ENCODE measurements around the gene NCOA3.
"Not testable (repeated sequence)": the region's sequence is repeated elsewhere in the genome, so short reads cannot be mapped to it uniquely, and the experiment has no call there.

Gene NCOA3

DNA sequence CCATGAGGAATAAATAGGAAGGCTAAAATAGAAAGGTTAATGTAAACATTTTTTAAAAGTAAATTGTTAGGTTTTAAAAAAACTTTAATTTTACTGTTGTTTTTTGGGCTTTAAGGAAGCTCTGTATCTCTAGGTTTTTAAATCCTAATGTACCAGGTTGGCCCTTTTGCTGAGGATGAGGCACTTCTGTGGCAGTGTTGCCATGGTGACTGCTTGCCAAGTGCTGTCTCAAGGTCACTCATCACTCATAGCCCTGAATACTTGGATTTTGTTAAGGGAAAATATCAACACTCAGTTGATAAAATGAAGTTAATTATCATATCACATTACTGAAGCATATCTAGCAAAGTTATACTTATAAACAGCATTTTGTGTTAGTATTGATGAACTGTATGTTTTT, 50.2 kb downstream of the NCOA3 start:
- Histone ChIP-seq H3K27ac (no peak overlapping the region), H3K4me1 (ENCODE audit: low read depth, poor library complexity, severe bottlenecking) (no peaks in the 10 kb centered on the region), H3K27me3 (ENCODE audit: insufficient read depth, low read depth) (no peaks in the 10 kb centered on the region), H3K36me3 (ENCODE audit: insufficient read depth) (no peaks in the 10 kb centered on the region), H3K4me2 (no peak overlapping the region), H3K79me2 (ENCODE audit: insufficient read depth, low read depth) (peaks cover 13% of the 10 kb centered on the region; the same call in 1 of the 2 replicates), H3K9ac (no peak overlapping the region), H3K4me3 (IDR thresholded peaks at IDR 0.05; ENCODE audit: insufficient read depth, low read depth, low read length) (no peak overlapping the region), H2AFZ (ENCODE audit: low read depth) (no peak overlapping the region), H4K20me1 (ENCODE audit: insufficient read depth) (no peaks in the 10 kb centered on the region)
- TF ChIP-seq, protein P1, sequence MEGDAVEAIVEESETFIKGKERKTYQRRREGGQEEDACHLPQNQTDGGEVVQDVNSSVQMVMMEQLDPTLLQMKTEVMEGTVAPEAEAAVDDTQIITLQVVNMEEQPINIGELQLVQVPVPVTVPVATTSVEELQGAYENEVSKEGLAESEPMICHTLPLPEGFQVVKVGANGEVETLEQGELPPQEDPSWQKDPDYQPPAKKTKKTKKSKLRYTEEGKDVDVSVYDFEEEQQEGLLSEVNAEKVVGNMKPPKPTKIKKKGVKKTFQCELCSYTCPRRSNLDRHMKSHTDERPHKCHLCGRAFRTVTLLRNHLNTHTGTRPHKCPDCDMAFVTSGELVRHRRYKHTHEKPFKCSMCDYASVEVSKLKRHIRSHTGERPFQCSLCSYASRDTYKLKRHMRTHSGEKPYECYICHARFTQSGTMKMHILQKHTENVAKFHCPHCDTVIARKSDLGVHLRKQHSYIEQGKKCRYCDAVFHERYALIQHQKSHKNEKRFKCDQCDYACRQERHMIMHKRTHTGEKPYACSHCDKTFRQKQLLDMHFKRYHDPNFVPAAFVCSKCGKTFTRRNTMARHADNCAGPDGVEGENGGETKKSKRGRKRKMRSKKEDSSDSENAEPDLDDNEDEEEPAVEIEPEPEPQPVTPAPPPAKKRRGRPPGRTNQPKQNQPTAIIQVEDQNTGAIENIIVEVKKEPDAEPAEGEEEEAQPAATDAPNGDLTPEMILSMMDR (conservative IDR thresholded peaks at IDR 0.05; ENCODE audit: low read depth, low read length) = no peak

DNA sequence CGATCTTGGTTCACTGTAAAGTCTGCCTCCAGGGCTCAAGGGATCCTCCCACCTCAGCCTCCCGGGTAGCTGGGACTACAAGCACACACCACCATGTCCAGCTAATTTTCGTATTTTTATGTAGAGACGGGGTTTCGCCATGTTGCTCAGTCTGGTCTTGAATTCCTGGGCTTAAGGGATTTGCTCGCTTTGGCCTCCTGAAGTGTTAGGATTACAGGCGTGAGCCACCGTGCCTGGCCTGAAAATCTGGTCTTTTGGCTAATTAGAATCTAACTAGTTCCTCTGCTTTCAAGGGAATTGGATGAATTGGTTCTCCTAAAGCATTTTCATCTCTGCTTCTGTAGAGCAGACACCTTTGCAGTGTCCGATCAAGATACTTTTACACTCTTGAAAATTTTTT, 51.3 kb downstream of the NCOA3 start:
- Histone ChIP-seq H2AFZ (ENCODE audit: low read depth) (no peak overlapping the region), H3K27ac (no peak overlapping the region), H3K4me2 (no peak overlapping the region), H3K9ac (no peak overlapping the region), H3K4me3 (IDR thresholded peaks at IDR 0.05; ENCODE audit: insufficient read depth, low read depth, low read length) (no peak overlapping the region), H3K36me3 (ENCODE audit: insufficient read depth) (no peaks in the 10 kb centered on the region), H3K27me3 (ENCODE audit: insufficient read depth, low read depth) (no peaks in the 10 kb centered on the region), H3K79me2 (ENCODE audit: insufficient read depth, low read depth) (peaks cover 20% of the 10 kb centered on the region; the same call in 1 of the 2 replicates), H3K4me1 (ENCODE audit: low read depth, poor library complexity, severe bottlenecking) (no peaks in the 10 kb centered on the region), H4K20me1 (ENCODE audit: insufficient read depth) (no peaks in the 10 kb centered on the region)
- TF ChIP-seq, protein P1 (conservative IDR thresholded peaks at IDR 0.05; ENCODE audit: low read depth, low read length) = no peak

DNA sequence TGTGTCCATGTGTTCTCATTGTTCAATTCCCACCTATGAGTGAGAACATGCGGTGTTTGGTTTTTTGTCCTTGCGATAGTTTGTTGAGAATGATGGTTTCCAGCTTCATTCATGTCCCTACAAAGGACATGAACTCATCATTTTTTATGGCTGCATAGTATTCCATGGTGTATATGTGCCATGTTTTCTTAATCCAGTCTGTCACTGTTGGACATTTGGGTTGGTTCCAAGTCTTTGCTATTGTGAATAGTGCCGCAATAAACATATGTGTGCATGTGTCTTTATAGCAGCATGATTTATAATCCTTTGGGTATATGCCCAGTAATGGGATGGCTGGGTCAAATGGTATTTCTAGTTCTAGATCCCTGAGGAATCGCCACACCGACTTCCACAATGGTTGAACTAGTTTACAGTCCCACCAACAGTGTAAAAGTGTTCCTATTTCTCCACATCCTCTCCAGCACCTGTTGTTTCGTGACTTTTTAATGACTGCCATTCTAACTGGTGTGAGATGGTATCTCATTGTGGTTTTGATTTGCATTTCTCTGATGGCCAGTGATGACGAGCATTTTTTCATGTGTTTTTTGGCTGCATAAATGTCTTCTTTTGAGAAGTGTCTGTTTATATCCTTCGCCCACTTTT, 52.0 kb downstream of the NCOA3 start:
- not testable (repeated sequence) for H3K9ac ChIP-seq; H3K27ac ChIP-seq; H3K4me1 ChIP-seq (ENCODE audit: low read depth, poor library complexity, severe bottlenecking); H3K27me3 ChIP-seq (ENCODE audit: insufficient read depth, low read depth); H3K36me3 ChIP-seq (ENCODE audit: insufficient read depth); H3K4me3 ChIP-seq (IDR thresholded peaks at IDR 0.05; ENCODE audit: insufficient read depth, low read depth, low read length); H2AFZ ChIP-seq (ENCODE audit: low read depth); H3K4me2 ChIP-seq; H4K20me1 ChIP-seq (ENCODE audit: insufficient read depth)
- peaks cover 20% of the 10 kb centered on the region; the same call in 1 of the 2 replicates for H3K79me2 ChIP-seq (ENCODE audit: insufficient read depth, low read depth)

DNA sequence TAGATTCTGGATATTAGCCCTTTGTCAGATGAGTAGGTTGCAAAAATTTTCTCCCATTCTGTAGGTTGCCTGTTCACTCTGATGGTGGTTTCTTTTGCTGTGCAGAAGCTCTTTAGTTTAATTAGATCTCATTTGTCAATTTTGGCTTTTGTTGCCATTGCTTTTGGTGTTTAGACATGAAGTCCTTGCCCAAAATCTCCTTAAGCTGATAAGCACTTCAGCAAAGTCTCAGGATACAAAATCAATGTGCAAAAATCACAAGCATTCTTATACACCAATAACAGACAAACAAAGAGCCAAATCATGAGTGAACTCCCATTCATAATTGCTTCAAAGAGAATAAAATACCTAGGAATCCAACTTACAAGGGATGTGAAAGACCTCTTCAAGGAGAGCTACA, 52.6 kb downstream of the NCOA3 start:
- not testable (repeated sequence) for H2AFZ ChIP-seq (ENCODE audit: low read depth); H3K36me3 ChIP-seq (ENCODE audit: insufficient read depth); H4K20me1 ChIP-seq (ENCODE audit: insufficient read depth); H3K4me2 ChIP-seq; H3K27me3 ChIP-seq (ENCODE audit: insufficient read depth, low read depth); H3K4me1 ChIP-seq (ENCODE audit: low read depth, poor library complexity, severe bottlenecking); H3K9ac ChIP-seq; H3K4me3 ChIP-seq (IDR thresholded peaks at IDR 0.05; ENCODE audit: insufficient read depth, low read depth, low read length); H3K27ac ChIP-seq
- H3K79me2 ChIP-seq (ENCODE audit: insufficient read depth, low read depth) = peaks cover 19% of the 10 kb centered on the region; the same call in 1 of the 2 replicates

DNA sequence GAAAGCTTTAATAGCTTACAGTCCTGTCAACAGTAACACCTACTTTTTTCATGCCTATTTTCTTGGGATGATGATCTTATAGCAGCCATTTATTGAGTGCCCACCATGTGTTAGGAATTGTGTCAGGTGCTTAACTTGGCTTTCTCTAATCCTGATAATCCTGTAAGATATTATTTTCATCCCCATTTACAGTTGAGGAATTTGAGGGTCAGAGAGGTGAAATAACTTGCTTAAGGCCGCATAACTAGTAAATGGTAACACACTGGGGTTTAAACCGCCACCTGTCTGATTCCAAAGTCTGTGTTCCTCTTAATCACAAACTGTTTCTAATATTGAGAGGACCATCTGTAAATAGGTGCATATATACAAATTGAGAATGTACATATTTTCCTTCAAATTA, 55.5 kb downstream of the NCOA3 start:
- no peaks in the 10 kb centered on the region for H3K36me3 ChIP-seq (ENCODE audit: insufficient read depth)
- no peak overlapping the region for H3K27ac ChIP-seq
- H3K4me2 ChIP-seq = no peak overlapping the region
- peaks cover 37% of the 10 kb centered on the region; the same call in 1 of the 2 replicates for H3K79me2 ChIP-seq (ENCODE audit: insufficient read depth, low read depth)
- H3K27me3 ChIP-seq (ENCODE audit: insufficient read depth, low read depth) = no peaks in the 10 kb centered on the region
- H3K4me3 ChIP-seq (IDR thresholded peaks at IDR 0.05; ENCODE audit: insufficient read depth, low read depth, low read length) = no peak overlapping the region
- no peaks in the 10 kb centered on the region for H4K20me1 ChIP-seq (ENCODE audit: insufficient read depth)
- H2AFZ ChIP-seq (ENCODE audit: low read depth) = no peak overlapping the region
- H3K4me1 ChIP-seq (ENCODE audit: low read depth, poor library complexity, severe bottlenecking) = peaks cover 7% of the 10 kb centered on the region
- TF ChIP-seq, protein P1 (conservative IDR thresholded peaks at IDR 0.05; ENCODE audit: low read depth, low read length) = no peak
- no peak overlapping the region for H3K9ac ChIP-seq
